Medulla oblongata (tissue), 1 donor: ENCODE data around the gene MKRN1.
A peak's percentile ranks its signal among the peaks of the same experiment; 100 is the strongest.
"Not testable (repeated sequence)": the region's sequence is repeated elsewhere in the genome, so short reads cannot be mapped to it uniquely, and the experiment has no call there.

Source experiments
- DNase-seq: peaks from one replicate; pipeline ENCODE4 v3.0.0-alpha.2; 2015; ENCODE audit errors: extremely low spot score

The MKRN1 gene, protein sequence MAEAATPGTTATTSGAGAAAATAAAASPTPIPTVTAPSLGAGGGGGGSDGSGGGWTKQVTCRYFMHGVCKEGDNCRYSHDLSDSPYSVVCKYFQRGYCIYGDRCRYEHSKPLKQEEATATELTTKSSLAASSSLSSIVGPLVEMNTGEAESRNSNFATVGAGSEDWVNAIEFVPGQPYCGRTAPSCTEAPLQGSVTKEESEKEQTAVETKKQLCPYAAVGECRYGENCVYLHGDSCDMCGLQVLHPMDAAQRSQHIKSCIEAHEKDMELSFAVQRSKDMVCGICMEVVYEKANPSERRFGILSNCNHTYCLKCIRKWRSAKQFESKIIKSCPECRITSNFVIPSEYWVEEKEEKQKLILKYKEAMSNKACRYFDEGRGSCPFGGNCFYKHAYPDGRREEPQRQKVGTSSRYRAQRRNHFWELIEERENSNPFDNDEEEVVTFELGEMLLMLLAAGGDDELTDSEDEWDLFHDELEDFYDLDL

DNA sequence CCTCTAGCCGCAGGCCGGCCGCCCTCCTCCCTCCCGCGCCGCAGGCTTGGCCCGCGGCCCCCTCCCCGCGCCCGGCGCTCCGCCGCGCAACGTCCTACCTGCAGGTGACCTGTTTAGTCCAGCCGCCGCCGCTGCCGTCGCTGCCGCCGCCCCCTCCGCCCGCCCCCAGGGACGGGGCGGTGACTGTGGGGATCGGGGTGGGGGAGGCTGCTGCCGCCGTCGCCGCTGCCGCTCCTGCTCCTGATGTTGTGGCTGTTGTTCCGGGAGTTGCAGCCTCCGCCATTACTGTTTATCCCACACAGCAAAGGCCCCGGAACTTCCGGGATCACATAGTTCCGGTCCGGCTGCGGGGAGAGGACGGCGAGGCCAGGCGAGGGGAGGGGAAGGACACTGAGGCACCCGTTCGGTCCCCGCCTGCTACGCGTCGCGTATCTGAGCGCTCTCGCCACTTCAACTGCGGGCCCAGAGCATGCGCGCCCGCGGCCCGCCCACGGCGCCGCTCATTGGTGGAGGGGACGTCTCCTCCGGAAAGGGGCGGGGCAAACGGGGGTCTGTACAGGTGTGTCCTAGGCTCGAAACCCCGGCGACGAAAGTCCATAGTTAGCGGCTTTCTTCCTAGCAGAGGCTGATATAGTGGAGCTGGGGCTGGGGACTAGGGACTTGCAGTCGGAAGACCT, at the start of gene MKRN1:
TSS of gene MKRN1 (minus strand) at position 444 of the 677 bp plus-strand sequence. CDS start at position 283, 161 bp downstream.
- peak; percentile 96 for DNase-seq

DNA sequence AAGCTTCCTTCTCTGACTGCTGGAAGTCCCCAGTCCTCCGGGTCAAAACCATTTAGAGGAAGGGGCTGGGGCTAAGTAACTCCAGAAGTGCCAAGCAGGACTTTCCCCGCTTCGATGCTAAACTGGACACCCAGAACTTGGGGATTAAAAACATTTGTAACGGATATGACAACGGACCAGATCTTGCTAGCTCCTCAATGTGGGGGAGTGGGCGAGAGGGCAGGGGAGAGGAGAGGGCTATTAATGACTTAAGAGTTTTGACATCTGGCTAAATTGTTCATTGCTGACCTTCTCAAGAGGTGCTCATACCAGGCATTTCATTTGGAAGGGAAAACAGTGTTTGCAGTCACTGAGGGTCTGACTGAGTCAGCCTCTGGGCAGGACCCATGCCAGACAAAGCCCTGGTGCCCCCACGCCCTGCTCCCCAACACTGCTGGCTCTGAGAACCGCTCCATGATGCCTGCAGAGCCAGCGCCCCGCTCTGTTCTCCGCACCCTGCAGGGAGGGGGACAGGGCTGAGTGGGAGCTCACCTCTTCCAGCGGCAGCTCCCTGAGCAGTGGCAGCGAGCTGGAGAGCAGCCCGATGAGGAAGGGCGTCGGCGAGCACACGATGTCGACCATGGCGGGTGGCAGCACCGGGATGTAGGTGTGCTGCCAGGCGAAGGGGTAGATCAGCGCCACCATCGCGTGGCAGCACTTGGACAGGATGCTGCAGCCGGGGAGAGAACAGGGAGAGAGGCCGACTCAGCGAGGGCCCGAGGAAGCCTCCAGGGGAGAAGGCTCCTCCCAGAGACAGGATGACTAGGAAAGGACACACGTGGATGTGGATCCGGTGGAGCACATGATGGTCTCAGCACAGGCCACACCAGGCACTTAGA, 47.7 kb upstream of the MKRN1 start:
- DNase-seq, result no peak

DNA sequence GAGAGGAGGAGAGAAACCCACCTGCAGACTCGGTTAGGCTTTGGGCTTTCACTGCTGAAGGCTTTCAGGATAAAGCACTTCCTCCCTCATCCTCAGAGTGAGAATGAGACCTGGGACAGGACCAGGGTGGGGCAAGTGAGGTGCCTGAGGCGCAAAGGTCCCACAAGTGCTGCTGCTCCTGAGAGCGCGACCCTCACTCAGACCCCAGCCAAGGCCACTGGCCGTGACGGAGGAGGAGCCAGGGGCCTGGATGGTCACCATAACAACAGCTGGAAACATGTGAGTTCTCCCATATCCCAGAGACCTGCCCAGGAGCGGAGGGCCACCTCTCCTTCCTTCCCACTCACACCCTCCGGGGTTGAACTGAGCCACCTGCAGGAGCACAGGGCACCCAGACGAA, 46.9 kb upstream of the MKRN1 start:
- no peak for DNase-seq

DNA sequence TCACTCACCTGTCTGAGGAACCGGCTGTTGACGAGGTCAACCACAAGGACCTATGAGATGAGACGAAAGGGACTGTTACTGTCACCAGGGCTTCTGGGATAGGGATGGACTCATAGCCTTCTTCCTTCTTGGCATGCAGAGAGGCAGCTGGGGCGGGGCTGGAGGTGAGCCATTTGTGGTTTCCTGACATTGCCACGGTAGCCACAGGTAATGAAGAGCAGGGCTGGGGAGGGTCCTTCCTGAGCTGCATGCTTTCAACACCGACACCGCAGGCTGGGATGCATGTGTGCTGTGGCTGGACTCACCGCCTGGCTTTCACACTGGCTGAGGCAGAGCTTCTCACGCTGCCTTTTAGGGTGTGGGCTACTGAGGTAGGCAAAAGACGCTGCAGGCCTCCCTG, 46.4 kb upstream of the MKRN1 start:
- DNase-seq, result no peak

DNA sequence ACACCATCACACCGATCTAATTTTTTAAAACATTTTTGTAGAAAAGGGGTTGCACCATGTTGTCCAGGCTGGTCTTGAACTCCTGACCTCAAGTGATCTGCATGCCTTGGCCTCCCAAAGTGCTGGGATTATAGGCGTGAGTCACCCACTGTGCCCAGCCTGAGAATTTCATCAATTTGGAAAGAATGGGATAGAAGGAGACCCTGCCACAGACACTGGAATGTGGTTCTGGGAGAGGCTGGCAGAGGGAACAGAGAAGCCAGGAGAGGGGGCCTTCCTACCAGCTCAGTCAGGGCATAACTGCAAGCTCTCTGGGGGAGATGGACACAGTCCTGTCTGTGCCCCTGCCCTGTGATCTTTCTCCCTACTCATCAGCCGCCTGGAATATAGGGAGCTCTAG, 42.1 kb upstream of the MKRN1 start:
- no peak for DNase-seq

DNA sequence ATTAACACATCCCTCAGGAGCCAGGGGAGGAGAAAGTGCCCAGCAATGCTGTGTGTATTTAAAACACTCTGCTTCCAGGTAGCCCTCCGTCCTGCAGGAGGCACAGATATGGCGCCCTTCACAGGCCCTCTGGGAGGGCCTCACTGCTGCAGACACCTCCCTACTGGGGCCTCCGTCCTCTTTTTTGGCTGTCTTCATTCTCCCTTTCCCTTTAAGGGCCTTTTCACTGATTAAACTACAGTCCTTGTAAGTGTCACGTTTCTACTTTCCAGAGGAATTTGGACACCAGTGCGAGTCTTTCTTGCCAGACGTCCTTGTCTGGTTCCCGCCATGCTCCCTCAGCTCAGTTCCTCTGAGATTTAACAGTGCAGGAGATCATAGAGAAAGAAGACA, 39.7 kb upstream of the MKRN1 start:
- DNase-seq, result no peak

DNA sequence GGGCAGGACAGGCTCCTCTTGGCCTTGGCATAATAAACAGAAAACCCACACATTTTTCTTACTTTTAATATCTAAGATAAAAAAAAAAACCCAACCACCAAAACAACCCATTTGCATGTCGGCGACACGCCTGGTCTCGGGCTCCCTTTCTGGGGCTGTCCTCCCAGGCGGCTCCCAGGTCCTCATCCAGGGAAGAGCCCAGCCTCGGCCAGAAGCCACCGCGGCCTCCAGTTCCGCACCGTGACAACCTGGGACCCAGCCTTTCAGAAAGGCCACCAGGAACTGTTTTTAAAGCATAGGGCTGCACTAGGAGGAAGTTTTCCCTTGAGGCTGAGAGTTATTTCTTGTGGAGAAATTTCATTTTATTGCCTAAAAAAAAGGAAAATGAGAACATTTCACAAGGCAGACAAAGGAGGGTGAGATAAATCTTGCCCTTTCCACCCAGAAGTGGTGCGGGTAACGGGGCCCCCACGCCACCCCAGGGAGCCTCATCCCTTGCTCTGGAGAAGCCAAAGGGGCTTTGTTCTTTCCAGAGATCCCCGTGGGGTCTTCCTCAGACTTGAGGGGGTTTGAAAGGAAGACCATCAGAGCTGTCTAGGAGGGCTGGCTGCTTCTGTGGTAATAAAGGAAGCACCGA, 39.2 kb upstream of the MKRN1 start:
- no peak for DNase-seq

DNA sequence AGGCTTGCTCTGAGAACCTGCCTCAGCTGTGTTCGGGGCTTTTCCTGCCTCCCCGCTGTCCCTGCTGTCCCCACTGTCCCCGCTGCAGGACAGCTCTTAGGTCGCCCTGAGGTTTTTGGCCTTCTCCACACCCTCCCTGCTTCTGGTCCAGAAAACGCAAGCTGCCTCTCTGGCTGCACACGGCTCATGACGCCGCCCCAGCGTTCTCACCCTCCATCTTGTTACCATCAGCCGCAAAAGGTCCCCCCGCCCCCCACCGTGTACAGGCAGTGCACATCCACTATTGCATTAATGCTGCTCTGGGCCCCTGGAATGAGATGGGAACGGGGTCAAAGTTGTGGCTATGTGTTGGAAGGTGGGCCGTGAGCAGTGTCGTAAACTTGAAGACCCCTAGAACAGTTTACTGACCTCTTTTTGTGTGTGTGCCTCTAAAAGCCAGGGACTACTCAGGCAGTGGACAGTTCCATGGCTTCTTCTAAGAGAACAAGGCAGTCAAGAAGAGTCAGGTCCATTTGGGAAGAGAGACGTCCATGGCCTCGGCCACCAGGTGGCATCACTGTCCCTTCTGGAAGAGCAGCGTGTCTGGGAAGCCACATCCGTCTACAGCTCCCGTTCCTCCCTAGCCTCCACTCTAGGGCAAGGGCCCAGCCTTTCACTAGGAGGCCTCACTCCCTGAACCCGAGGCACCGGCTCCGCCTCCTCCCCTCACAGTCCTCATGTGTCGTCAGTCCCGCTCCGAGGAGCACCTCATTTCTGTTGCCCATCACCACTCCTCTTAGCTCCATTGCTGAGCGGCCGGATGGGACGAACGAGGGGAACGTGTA, 38.5 kb upstream of the MKRN1 start:
- DNase-seq, result peak; percentile 94

DNA sequence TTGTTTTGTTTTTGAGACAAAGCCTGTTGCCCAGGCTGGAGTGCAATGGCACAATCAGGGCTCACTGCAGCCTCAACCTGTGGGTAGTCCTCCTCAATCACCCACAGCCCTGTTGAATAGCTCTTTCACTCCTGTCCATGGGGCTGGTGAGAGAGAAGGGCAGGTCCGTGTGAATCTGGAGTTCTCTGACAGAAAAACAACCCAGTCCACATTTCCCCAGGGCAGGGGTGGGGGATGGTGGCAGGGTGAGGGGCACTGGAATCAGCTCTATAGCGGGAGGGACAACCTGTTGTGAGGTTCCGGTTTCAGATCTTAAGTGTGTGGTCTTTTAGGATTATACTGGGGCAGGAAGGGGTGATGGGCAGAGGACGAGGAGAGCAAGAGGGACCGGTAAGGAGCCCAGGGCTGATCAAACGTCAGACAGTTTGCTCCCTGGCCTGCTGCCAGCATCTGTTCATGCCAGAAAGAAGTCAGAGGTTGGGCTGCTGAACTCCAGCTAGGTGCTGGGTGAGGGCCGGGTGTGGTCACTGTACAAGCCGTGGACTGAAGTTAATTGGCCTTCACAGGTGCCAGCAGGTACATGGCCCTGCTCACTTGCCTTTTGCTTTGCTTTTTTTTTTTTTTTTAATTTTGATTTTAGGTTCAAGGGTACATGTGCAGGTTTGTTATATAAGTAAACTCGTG, 33.2 kb upstream of the MKRN1 start:
- no peak for DNase-seq

DNA sequence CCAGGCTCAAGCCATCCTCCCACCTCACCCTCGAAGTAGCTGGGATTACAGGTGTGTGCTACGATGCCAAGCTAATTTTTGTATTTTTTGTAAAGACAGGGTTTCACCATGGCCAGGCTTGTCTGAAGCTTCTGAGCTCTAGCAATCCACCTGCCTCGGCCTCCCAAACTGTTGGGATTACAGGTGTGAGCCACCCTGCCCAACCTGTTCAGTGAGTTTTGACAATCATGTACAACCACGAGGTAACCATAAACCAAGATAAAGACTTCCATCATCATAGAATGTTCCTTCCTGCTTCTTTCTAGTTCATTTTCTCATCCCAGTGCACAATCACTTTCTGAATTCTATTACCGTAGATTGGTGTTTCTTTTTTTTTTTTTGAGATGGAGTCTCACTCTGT, 30.5 kb upstream of the MKRN1 start:
- no peak for DNase-seq

DNA sequence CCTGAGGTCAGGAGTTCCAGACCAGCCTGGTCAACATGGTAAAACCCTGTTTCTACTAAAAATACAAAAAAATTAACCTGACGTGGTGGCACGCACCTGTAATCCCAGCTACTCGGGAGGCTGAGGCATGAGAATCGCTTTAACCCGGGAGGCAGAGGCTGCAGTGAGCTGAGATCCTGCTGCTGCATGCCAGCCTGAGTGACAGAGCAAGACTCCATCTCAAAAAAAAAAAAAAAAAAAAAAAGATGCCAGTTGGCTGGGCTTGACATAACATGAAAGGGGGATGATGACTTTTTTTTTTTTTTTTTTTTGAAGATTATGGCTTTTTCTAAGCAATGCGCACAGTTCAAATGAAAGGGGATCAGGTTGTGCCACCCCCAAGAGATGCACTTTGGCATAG, 28.3 kb upstream of the MKRN1 start:
- not testable (repeated sequence) for DNase-seq

DNA sequence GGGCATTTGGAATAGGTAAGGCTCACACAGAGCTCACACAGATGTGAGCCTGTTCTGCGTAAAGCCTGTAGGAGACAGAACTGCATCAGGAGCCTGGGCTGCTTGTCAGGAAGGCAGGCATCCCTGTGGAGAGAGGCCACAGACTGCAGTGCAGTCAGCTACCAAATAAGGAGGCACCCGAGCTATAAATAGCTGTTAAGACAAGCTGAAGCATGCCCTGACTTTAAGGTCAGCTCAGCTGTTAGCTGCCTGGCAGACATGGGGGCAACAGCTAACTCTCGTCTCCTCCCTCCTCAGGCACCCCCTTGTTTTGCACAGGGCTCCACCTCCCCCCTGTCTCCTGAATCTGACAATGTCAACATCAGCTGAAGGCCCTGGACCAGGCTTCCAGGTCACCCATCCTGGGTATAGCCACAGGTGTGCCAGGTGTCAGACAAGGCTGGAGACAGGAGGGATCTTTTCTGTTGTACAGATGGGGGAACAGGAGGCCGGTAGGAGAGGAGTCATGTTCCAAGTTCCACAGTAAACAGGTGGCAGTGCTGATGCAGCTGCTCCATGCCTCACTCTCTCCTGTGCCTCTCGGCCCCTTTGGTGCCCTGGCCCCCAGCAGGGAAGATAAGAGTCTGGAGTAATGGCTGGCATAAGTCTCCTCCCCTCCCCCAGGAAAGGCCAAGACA, 27.6 kb upstream of the MKRN1 start:
- no peak for DNase-seq

DNA sequence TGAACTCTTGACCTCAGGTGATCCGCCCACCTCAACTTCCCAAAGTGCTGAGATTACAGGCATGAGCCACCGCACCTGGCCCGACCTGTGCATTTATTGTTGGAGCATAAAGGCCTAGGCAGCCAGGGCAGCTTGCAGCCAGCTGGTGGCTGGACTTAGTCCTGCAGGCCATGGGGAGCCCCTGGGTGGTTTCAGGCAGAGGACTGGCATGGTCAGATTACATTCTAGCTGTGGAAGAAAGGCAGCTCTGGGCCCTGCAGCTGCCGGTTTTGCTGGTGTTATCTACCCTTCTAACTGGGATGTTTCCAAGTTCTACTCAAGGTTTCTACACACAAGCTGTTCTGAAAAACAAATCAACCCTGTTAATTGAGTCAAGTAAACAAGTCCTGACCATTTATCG, 22.7 kb upstream of the MKRN1 start:
- DNase-seq, result no peak

DNA sequence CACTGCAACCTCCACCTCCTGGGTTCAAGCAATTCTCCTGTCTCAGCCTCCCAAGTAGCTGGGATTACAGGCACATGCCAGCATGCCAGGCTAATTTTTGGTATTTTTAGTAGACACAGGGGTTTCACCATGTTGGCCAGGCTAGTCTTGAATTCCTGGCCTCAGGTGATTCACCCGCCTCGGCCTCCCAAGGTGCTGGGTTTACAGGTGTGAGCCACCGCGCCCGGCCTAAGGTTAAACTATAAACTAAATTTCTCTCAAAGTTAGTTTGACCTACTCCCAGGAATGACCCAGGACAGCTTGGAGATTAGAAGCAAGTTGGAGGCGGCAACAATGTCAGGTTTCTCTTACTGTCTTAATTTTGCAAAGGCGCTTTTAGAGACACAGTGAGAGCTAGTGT, 18.5 kb upstream of the MKRN1 start:
- DNase-seq, result not testable (repeated sequence)

DNA sequence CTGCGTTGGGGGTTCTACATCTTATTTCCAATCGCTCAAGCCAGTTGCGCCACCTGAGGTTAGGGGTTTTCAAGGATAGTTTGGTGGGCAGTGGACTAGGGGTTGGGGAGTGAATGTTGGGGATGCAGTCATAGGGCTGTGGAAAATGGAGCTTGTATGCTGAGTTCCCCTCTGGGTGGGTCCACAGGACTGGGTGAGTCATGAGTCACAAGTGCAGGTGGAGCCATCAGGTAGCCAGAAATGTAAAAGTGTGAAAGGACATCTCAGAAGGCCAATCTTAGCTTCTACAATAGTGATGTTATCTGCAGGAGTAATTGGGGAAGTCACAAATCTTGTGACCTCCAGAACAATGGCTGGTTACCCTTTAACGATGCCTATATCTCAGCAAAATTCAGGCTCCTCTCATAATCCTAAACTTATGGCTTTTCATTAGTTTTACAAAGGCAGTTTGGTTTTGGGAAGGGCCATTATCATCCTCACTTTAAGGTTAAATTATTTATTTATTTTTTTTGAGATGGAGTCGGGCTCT, 18.0 kb upstream of the MKRN1 start:
- no peak for DNase-seq

DNA sequence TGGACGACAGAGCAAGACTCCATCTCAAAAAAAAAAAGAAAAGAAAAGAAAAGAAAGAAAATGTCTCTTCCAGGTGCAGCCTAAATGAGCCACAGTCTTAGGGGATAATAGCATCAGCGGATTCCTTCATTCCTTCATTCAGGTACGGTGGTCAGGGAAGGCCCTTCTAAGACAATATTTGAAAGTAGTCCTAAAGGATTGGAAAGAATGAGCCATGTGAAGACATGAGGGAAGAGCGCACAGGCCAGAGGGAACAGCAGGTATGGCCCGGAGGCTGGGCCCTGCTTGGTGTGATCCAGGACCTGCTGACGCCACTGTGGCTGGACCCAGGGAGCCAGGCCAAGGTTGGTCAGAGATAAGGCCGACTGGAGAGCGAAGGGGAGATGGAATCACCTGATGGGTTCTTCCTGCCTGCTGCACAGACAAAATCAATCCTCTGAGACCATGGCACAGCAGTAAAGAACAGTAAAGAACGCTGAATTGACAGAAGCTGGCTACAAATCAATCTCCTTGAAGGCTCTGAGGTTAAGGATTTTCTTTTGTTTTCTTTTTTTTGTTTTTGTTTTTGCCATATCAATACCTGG, 16.3 kb upstream of the MKRN1 start:
- no peak for DNase-seq

DNA sequence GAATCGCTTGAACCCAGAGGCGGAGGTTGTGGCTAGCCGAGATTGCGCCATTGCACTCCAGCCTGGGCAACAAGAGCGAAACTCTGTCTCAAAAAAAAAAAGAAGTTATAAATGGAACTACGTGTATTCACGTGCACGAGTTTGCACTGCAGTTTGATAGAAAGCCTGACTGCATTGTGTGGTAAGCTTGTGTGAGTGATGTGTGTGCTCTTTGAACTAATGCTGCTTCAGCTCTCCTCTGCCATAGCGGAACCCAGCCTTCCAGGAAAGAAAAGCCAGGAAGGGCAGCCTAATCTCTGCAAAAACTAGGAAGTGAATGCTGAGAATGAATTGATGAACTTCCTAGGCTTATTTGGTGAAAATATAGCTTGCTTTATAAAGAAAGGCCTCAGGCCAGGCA, 15.6 kb upstream of the MKRN1 start:
- no peak for DNase-seq

DNA sequence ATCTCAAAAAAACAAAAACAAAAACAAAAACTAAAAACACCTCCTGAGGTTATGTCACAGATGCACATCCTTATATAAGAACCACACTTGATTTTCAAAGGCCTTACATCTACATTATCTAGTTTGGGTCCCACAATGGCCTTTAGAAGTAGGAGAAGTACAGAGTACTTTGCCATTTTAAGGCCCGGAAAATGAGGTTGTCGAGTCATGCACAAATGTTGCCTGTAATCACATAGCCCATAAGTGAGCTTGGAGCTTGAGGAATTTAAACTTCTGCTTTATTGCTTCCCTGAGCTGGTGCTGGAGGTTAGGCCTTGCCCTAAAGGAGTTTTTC, 9.7 kb upstream of the MKRN1 start:
- DNase-seq, result no peak
